HL-60 (cell line): ENCODE results near the gene EPHA1.

ENCODE experiments used
- SPI1 ChIP-seq: IDR thresholded peaks from 2 replicates; pipeline ENCODE4 v1.6.1; 2012; ENCODE audit warnings: low read depth, mild to moderate bottlenecking, borderline replicate concordance
- TF ChIP-seq, protein P1 (sequence below): IDR thresholded peaks from one replicate; pipeline ENCODE4 v1.5.1; 2011; ENCODE audit warnings: low read length, control low read depth, inconsistent platforms; ENCODE audit not compliant: insufficient read depth

DNA sequence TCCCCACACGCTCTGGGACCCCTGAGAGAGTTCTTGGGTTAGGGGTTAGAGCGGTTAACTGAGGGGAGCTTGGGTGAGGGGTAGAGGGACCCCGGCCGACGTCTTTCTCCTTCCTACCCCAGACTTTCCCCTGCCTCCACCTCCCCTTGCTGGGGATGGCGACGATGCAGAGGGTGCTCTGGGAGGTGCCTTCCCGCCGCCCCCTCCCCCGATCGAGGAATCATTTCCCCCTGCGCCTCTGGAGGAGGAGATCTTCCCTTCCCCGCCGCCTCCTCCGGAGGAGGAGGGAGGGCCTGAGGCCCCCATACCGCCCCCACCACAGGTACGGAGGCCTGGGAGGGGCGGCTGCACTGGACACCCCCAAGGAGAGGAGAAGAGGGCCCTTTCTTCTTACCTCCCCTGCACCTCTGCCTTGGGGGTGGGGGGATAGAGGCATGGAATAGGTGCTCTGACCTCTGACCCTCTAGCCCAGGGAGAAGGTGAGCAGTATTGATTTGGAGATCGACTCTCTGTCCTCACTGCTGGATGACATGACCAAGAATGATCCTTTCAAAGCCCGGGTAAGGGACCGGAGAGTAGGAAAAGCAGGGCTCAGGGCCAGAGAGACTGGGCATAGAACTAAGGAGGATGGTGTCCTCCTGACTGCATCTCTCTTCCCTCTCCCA is 26.4 kb downstream of the EPHA1 start:
- TF ChIP-seq, protein P1, sequence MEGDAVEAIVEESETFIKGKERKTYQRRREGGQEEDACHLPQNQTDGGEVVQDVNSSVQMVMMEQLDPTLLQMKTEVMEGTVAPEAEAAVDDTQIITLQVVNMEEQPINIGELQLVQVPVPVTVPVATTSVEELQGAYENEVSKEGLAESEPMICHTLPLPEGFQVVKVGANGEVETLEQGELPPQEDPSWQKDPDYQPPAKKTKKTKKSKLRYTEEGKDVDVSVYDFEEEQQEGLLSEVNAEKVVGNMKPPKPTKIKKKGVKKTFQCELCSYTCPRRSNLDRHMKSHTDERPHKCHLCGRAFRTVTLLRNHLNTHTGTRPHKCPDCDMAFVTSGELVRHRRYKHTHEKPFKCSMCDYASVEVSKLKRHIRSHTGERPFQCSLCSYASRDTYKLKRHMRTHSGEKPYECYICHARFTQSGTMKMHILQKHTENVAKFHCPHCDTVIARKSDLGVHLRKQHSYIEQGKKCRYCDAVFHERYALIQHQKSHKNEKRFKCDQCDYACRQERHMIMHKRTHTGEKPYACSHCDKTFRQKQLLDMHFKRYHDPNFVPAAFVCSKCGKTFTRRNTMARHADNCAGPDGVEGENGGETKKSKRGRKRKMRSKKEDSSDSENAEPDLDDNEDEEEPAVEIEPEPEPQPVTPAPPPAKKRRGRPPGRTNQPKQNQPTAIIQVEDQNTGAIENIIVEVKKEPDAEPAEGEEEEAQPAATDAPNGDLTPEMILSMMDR: no peak
- no peak for TF ChIP-seq SPI1
